Mesendoderm (in vitro differentiated cells): Measurements from ENCODE around the gene TSHZ3.

ENCODE experiments used
- DNase-seq: peaks from one replicate; pipeline ENCODE4 v3.0.0; 2013
- H2AK5ac ChIP-seq: 2 replicates; pipeline ENCODE4 v1.6.1; 2013; ENCODE audit warnings: low read length, inconsistent platforms
- H2BK120ac ChIP-seq: 2 replicates; pipeline ENCODE4 v1.6.1; 2013; ENCODE audit warnings: low read depth, mild to moderate bottlenecking, low read length, moderate library complexity, mixed read lengths
- H2BK15ac ChIP-seq: replicated peaks from 2 replicates; pipeline ENCODE4 v1.6.1; 2013; ENCODE audit warnings: low read depth, mild to moderate bottlenecking, moderate library complexity
- H2BK5ac ChIP-seq: 2 replicates; pipeline ENCODE4 v1.6.1; 2013; ENCODE audit warnings: low read length, inconsistent platforms
- H3K18ac ChIP-seq: 2 replicates; pipeline ENCODE4 v1.6.1; 2013; ENCODE audit warnings: mild to moderate bottlenecking, low read length, mixed read lengths
- H3K23ac ChIP-seq: one replicate; pipeline ENCODE4 v1.6.1; 2013; ENCODE audit warnings: low read length
- H3K27ac ChIP-seq: 2 replicates; pipeline ENCODE4 v1.5.1; 2013; ENCODE audit warnings: low read depth, mild to moderate bottlenecking, inconsistent platforms, low read length, moderate library complexity
- H3K27me3 ChIP-seq: 2 replicates; pipeline ENCODE4 v1.6.1; 2013; ENCODE audit warnings: low read length, control low read depth, mild to moderate bottlenecking, inconsistent platforms; ENCODE audit not compliant: insufficient read depth, poor library complexity
- H3K36me3 ChIP-seq: 2 replicates; pipeline ENCODE4 v1.6.1; 2013; ENCODE audit warnings: low read length, inconsistent platforms; ENCODE audit not compliant: control insufficient read depth, insufficient read depth
- H3K4ac ChIP-seq: one replicate; pipeline ENCODE4 v1.6.1; 2013; ENCODE audit warnings: low read depth, mild to moderate bottlenecking, low read length, moderate library complexity
- H3K4me1 ChIP-seq: 2 replicates; pipeline ENCODE4 v1.6.1; 2013; ENCODE audit warnings: low read depth, low read length, inconsistent platforms; ENCODE audit not compliant: control insufficient read depth
- H3K4me2 ChIP-seq: 2 replicates; pipeline ENCODE4 v1.6.1; 2013; ENCODE audit warnings: low read length
- H3K4me3 ChIP-seq: 2 replicates; pipeline ENCODE4 v1.5.1; 2013; ENCODE audit warnings: mild to moderate bottlenecking, low read length
- H3K56ac ChIP-seq: one replicate; pipeline ENCODE4 v1.6.1; 2013; ENCODE audit warnings: low read length
- H3K79me1 ChIP-seq: 2 replicates; pipeline ENCODE4 v1.6.1; 2013; ENCODE audit warnings: low read length, inconsistent platforms
- H3K79me2 ChIP-seq: 2 replicates; pipeline ENCODE4 v1.6.1; 2013; ENCODE audit warnings: mild to moderate bottlenecking, low read length; ENCODE audit not compliant: control insufficient read depth, insufficient read depth
- H3K9ac ChIP-seq: 2 replicates; pipeline ENCODE4 v1.6.1; 2013; ENCODE audit warnings: low read length, inconsistent platforms
- H4K5ac ChIP-seq: one replicate; pipeline ENCODE4 v1.6.1; 2013; ENCODE audit warnings: low read length
- H4K8ac ChIP-seq: one replicate; pipeline ENCODE4 v1.6.1; 2013; ENCODE audit warnings: low read depth, mild to moderate bottlenecking, control low read depth, low read length, moderate library complexity
- WGBS: extraction: QIAGEN DNeasy Blood & Tissue Kit; methylation state at CpG from one replicate; pipeline ENCODE4 v1.1.7; 2013; ENCODE audit warnings: low lambda C conversion rate, missing lambda C conversion rate; ENCODE audit not compliant: insufficient coverage; ENCODE audit errors: extremely low coverage; 5-methylcytosine and 5-hydroxymethylcytosine counted together

TSHZ3 gene

DNA sequence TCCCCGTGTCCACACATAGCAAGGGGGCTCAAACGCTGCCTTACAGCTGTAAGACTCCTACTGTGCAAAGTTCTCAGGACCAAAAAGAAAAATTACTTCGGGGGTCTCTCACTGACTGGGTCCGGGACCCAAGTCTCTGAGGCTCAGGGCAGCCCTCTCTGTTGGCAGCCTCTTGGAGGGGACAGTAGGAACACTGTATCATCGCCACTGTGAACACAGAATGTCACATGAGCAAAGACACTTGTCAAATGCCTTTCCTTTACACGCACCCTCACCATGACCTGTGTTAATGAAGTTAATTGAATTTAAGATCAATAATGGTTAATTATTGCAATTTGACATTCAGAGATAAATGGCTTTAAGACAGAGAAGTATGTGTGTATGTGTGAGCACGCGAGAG is 49.6 kb downstream of the TSHZ3 start:
- H3K9ac ChIP-seq = no peak overlapping the region
- peaks cover 6% of the 10 kb centered on the region for H3K79me1 ChIP-seq
- no peak overlapping the region for H3K23ac ChIP-seq
- H3K27me3 ChIP-seq = no peaks in the 10 kb centered on the region
- no peak overlapping the region for H4K5ac ChIP-seq
- H3K56ac ChIP-seq = no peak overlapping the region
- WGBS = no CpG with 5 or more reads among the region's 8 CpGs
- no peak overlapping the region for H4K8ac ChIP-seq
- no peak overlapping the region for H3K4me2 ChIP-seq
- DNase-seq = no peak
- H3K4ac ChIP-seq = no peak overlapping the region
- H2BK5ac ChIP-seq = no peak overlapping the region
- no peak overlapping the region for H3K4me3 ChIP-seq
- H3K4me1 ChIP-seq = no peaks in the 10 kb centered on the region
- no peak overlapping the region for H3K27ac ChIP-seq
- no peaks in the 10 kb centered on the region for H3K36me3 ChIP-seq
- H3K79me2 ChIP-seq = no peaks in the 10 kb centered on the region
- no peak overlapping the region for H2BK120ac ChIP-seq
- no peak overlapping the region for H2BK15ac ChIP-seq
- no peak overlapping the region for H2AK5ac ChIP-seq
- no peak overlapping the region for H3K18ac ChIP-seq

DNA sequence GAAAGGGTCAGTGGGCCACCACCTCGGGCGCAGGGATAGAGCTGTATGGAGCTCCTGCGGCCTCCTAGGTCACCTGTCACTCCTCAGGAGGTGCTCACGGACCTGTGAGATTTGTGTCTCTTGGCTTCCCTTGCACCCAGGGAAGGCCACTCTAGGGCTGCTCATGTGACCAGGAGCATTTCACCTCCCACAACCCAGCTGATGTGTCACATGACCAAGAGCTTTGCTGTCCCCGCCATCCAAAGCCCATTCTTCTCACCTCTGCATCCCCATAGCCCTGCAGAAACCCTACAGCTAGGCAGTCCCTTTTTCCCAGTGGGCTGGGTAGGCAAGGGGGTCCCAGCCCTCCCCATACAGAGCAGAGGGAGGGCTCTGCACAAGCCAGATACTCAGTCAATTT is 51.2 kb downstream of the TSHZ3 start:
- Histone ChIP-seq H3K79me1 (peaks cover 11% of the 10 kb centered on the region), H3K36me3 (no peaks in the 10 kb centered on the region)

DNA sequence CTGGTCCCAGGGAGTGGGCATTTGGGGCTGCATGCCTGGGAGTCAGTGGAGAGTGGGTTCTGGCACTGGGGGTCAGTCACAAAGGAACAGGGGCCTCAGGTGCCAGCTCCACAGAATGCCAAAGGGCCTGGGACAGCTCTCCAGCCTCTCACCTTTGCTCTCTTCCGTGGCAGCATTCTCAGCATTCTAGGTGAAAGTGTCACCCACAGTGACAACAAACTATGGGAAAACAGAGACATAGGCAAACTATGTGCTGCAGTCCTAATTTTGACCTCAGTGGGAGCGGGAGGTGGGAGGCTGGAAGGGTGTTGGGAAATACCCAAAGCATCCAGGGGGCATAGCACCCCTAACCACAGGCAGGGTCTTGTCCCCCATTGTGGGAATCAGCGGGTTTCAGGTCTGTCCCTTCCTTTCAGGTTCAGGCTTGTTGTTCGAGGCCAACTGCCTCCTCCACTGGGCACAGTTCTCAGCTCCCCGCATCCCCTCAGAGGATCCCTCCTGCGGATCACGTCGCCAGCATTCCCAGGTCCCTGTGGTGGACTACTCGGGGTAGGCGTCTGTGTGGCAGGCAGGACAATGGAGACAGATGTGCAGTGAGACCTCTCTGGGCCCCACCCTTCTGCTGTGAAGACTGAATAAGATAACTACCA is 52.4 kb downstream of the TSHZ3 start:
- Histone ChIP-seq H3K4me1 (no peaks in the 10 kb centered on the region), H3K79me1 (peaks cover 9% of the 10 kb centered on the region), H3K4ac (no peak overlapping the region), H3K23ac (no peak overlapping the region), H4K8ac (no peak overlapping the region), H3K27me3 (no peaks in the 10 kb centered on the region), H3K4me2 (no peak overlapping the region), H3K79me2 (no peaks in the 10 kb centered on the region), H2BK120ac (no peak overlapping the region), H3K27ac (no peak overlapping the region), H2BK5ac (no peak overlapping the region), H3K36me3 (no peaks in the 10 kb centered on the region), H2BK15ac (no peak overlapping the region), H3K4me3 (no peak overlapping the region), H2AK5ac (no peak overlapping the region), H3K9ac (no peak overlapping the region), H4K5ac (no peak overlapping the region), H3K56ac (no peak overlapping the region), H3K18ac (no peak overlapping the region)
- WGBS = no CpG with 5 or more reads among the region's 10 CpGs
- DNase-seq = no peak

More for the DNA sequence above, 51.2 kb downstream of the TSHZ3 start:
- H2AK5ac ChIP-seq = no peak overlapping the region
- no peak overlapping the region for H3K9ac ChIP-seq
- no peak overlapping the region for H3K56ac ChIP-seq
- H4K8ac ChIP-seq = no peak overlapping the region
- no CpG with 5 or more reads among the region's 5 CpGs for WGBS
- H3K4me3 ChIP-seq = no peak overlapping the region
- no peak for DNase-seq
- H2BK5ac ChIP-seq = no peak overlapping the region
- H2BK15ac ChIP-seq = no peak overlapping the region
- H3K4me2 ChIP-seq = no peak overlapping the region
- H3K23ac ChIP-seq = no peak overlapping the region
- H2BK120ac ChIP-seq = no peak overlapping the region
- H3K4me1 ChIP-seq = no peaks in the 10 kb centered on the region
- no peak overlapping the region for H4K5ac ChIP-seq
- H3K27ac ChIP-seq = no peak overlapping the region
- H3K18ac ChIP-seq = no peak overlapping the region
- H3K4ac ChIP-seq = no peak overlapping the region
- no peaks in the 10 kb centered on the region for H3K27me3 ChIP-seq
- no peaks in the 10 kb centered on the region for H3K79me2 ChIP-seq

DNA sequence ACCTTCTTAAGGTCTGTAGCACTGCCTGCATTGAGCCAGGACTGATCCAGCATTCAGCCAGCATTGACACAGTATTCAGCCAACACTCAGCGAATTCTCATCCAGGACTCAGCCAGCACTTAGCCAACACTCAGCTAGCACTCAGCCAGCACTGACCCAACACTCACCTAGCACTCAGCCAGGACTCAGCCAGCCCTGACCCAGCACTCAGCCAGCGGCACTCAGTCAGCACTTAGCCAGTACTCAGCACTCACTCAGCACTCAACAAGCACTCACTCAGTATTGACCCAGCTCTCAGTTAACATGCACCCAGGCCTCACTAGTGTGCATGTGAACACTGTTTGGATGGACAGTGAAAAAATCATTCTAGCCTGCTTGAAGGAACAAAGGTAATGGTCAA is 55.0 kb downstream of the TSHZ3 start:
- H3K23ac ChIP-seq = no peak overlapping the region
- no peak overlapping the region for H2BK5ac ChIP-seq
- no peak overlapping the region for H3K9ac ChIP-seq
- no peak overlapping the region for H3K27ac ChIP-seq
- no peaks in the 10 kb centered on the region for H3K27me3 ChIP-seq
- no peak overlapping the region for H4K5ac ChIP-seq
- no peaks in the 10 kb centered on the region for H3K4me1 ChIP-seq
- H3K56ac ChIP-seq = no peak overlapping the region
- DNase-seq = no peak
- H3K79me1 ChIP-seq = peaks cover 11% of the 10 kb centered on the region
- no peak overlapping the region for H2BK15ac ChIP-seq
- no peak overlapping the region for H3K4me3 ChIP-seq
- H4K8ac ChIP-seq = no peak overlapping the region
- no CpG with 5 or more reads among the region's 2 CpGs for WGBS
- no peak overlapping the region for H2BK120ac ChIP-seq
- no peaks in the 10 kb centered on the region for H3K79me2 ChIP-seq
- no peak overlapping the region for H2AK5ac ChIP-seq
- H3K4ac ChIP-seq = no peak overlapping the region
- H3K36me3 ChIP-seq = no peaks in the 10 kb centered on the region
- H3K4me2 ChIP-seq = no peak overlapping the region
- no peak overlapping the region for H3K18ac ChIP-seq

DNA sequence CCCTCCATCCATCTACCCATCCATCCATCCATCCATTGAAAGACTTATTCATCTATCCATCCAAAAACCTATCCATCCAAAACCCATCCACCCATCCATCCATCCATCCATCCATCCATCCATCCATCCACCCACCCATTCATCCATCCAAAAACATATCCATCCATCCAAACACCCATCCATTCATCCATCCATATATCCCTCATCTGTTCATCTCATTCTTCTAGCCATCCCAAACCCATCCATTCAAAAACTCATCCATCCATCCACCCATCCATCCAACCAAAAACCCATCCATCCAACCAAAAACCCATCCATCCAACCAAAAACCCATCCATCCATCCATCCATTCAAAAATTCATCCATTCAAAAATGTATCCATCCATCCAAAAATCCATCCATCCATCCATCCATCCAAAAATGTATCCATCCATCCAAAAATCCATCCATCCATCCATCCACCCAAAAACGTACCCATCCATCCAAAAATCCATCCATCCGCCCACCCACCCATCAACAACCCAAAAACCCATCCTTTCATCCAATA is 56.5 kb downstream of the TSHZ3 start:
- 100% methylated on average over 2 of the region's 2 CpGs for WGBS
- no peak overlapping the region for H2BK120ac ChIP-seq
- no peak overlapping the region for H4K5ac ChIP-seq
- no peak for DNase-seq
- H3K79me2 ChIP-seq = no peaks in the 10 kb centered on the region
- H3K56ac ChIP-seq = no peak overlapping the region
- H3K23ac ChIP-seq = no peak overlapping the region
- H2BK15ac ChIP-seq = no peak overlapping the region
- peaks cover 9% of the 10 kb centered on the region for H3K79me1 ChIP-seq
- H4K8ac ChIP-seq = no peak overlapping the region
- H3K4me2 ChIP-seq = no peak overlapping the region
- no peak overlapping the region for H3K18ac ChIP-seq
- no peaks in the 10 kb centered on the region for H3K36me3 ChIP-seq
- H3K27me3 ChIP-seq = no peaks in the 10 kb centered on the region
- no peak overlapping the region for H3K27ac ChIP-seq
- no peak overlapping the region for H3K9ac ChIP-seq
- no peak overlapping the region for H3K4me3 ChIP-seq
- H2AK5ac ChIP-seq = no peak overlapping the region
- no peaks in the 10 kb centered on the region for H3K4me1 ChIP-seq
- H2BK5ac ChIP-seq = no peak overlapping the region
- no peak overlapping the region for H3K4ac ChIP-seq
